ENCODE measurements around the gene SCN1B.
"Not testable (repeated sequence)": the region's sequence is repeated elsewhere in the genome, so short reads cannot be mapped to it uniquely, and the experiment has no call there.

The SCN1B gene

GRCh38 chr19:35000647-35001501 is 29.4 kb upstream of the SCN1B start:
- DNase-seq (ENCODE audit: low read depth in 3 of 3) = peak in 1 of 3 donors; percentile 49

GRCh38 chr19:35002037-35002535 is 28.2 kb upstream of the SCN1B start:
- DNase-seq (ENCODE audit: low read depth in 3 of 3) = no peak

GRCh38 chr19:35004517-35005255 is 25.6 kb upstream of the SCN1B start:
- no peak for DNase-seq (ENCODE audit: low read depth in 3 of 3)

GRCh38 chr19:35005256-35005977 is 24.9 kb upstream of the SCN1B start:
- DNase-seq (ENCODE audit: low read depth in 3 of 3) = no peak

GRCh38 chr19:35006007-35006341 is 24.3 kb upstream of the SCN1B start:
- not testable (repeated sequence) for DNase-seq (ENCODE audit: low read depth in 3 of 3)

- no peak for DNase-seq (ENCODE audit: low read depth in 3 of 3)
Measured at GRCh38 chr19:35006342-35006998, 23.8 kb upstream of the SCN1B start.

GRCh38 chr19:35006999-35007365 is 23.3 kb upstream of the SCN1B start:
- no peak for DNase-seq (ENCODE audit: low read depth in 3 of 3)

- not testable (repeated sequence) for DNase-seq (ENCODE audit: low read depth in 3 of 3)
Measured at GRCh38 chr19:35007427-35007826, 22.8 kb upstream of the SCN1B start.

GRCh38 chr19:35008891-35009341 is 21.4 kb upstream of the SCN1B start:
- DNase-seq (ENCODE audit: low read depth in 3 of 3) = no peak

- DNase-seq (ENCODE audit: low read depth in 3 of 3) = no peak
Measured at GRCh38 chr19:35009424-35010415, 20.6 kb upstream of the SCN1B start.

GRCh38 chr19:35011091-35011689 is 19.1 kb upstream of the SCN1B start:
- DNase-seq (ENCODE audit: low read depth in 3 of 3) = no peak

- DNase-seq (ENCODE audit: low read depth in 3 of 3) = no peak
Measured at GRCh38 chr19:35011737-35012682, 18.3 kb upstream of the SCN1B start.

- DNase-seq (ENCODE audit: low read depth in 3 of 3) = peak; percentile 68 to 75 (median 70)
Measured at GRCh38 chr19:35013041-35013819, 17.0 kb upstream of the SCN1B start.

GRCh38 chr19:35013820-35014754 is 16.2 kb upstream of the SCN1B start:
- DNase-seq (ENCODE audit: low read depth in 3 of 3) = no peak

- not testable (repeated sequence) for DNase-seq (ENCODE audit: low read depth in 3 of 3)
Measured at GRCh38 chr19:35014774-35015173, 15.5 kb upstream of the SCN1B start.

- no peak for DNase-seq (ENCODE audit: low read depth in 3 of 3)
Measured at GRCh38 chr19:35015270-35015953, 14.9 kb upstream of the SCN1B start.
